ENCODE measurements around the gene PRLR. TPM values are rescaled to one million over a fixed set of nuclear protein-coding genes. Genes with fewer than 3 reads are reported as not detected.

PRLR gene
- total RNA-seq, 2 donors from 2014 or later, result 1.1 to 7.1 TPM

GRCh38 chr5:35004771-35005170 lies 225.5 kb downstream of the PRLR start:
- Histone ChIP-seq H3K4me1 (replicated peaks) (no peaks in the 10 kb centered on the region), H3K27ac (no peak overlapping the region), H3K36me3 (no peaks in the 10 kb centered on the region), H3K4me3 (no peak overlapping the region), H3K9me3 (no peaks in the 10 kb centered on the region), H3K27me3 (replicated peaks; ENCODE audit: insufficient read depth) (no peaks in the 10 kb centered on the region)
- DNase-seq (ENCODE audit: low spot score), result no peak
- WGBS, result 96% methylated on average over 1 of the region's 1 CpG
- TF ChIP-seq POLR2AphosphoS5 (IDR thresholded peaks at IDR 0.05) (no peak), POLR2A (IDR thresholded peaks at IDR 0.05) (no peak), CTCF (IDR thresholded peaks at IDR 0.05) (no peak)
- intact Hi-C loops (cut with DNase I), result no loop called here

GRCh38 chr5:35004200-35004599 lies 226.1 kb downstream of the PRLR start:
- no peaks in the 10 kb centered on the region for H3K27me3 ChIP-seq (replicated peaks; ENCODE audit: insufficient read depth)
- no peaks in the 10 kb centered on the region for H3K9me3 ChIP-seq
- WGBS, result 67% methylated on average over 5 of the region's 5 CpGs
- H3K27ac ChIP-seq, result no peak overlapping the region
- no peaks in the 10 kb centered on the region for H3K36me3 ChIP-seq
- H3K4me3 ChIP-seq, result no peak overlapping the region
- TF ChIP-seq POLR2A (IDR thresholded peaks at IDR 0.05), result no peak
- TF ChIP-seq CTCF (IDR thresholded peaks at IDR 0.05), result no peak
- no peak for TF ChIP-seq POLR2AphosphoS5 (IDR thresholded peaks at IDR 0.05)
- H3K4me1 ChIP-seq (replicated peaks), result no peaks in the 10 kb centered on the region
- DNase-seq (ENCODE audit: low spot score), result no peak
- intact Hi-C loops (cut with DNase I), result no loop called here

GRCh38 chr5:35003018-35003957 lies 227.0 kb downstream of the PRLR start:
- H3K9me3 ChIP-seq, result no peaks in the 10 kb centered on the region
- H3K36me3 ChIP-seq, result no peaks in the 10 kb centered on the region
- intact Hi-C loops (cut with DNase I), result no loop called here
- DNase-seq (ENCODE audit: low spot score), result peak; percentile 9
- no peaks in the 10 kb centered on the region for H3K4me1 ChIP-seq (replicated peaks)
- 44% methylated on average over 18 of the region's 18 CpGs for WGBS
- TF ChIP-seq POLR2AphosphoS5 (IDR thresholded peaks at IDR 0.05) (no peak), CTCF (IDR thresholded peaks at IDR 0.05) (peak; percentile 33 to 65 (median 57))
- no peak overlapping the region for H3K27ac ChIP-seq
- H3K27me3 ChIP-seq (replicated peaks; ENCODE audit: insufficient read depth), result no peaks in the 10 kb centered on the region
- no peak overlapping the region for H3K4me3 ChIP-seq

- no peaks in the 10 kb centered on the region for H3K27me3 ChIP-seq (replicated peaks; ENCODE audit: insufficient read depth)
- no peak for DNase-seq (ENCODE audit: low spot score)
- H3K9me3 ChIP-seq, result no peaks in the 10 kb centered on the region
- no peaks in the 10 kb centered on the region for H3K4me1 ChIP-seq (replicated peaks)
- H3K36me3 ChIP-seq, result no peaks in the 10 kb centered on the region
- no peak overlapping the region for H3K27ac ChIP-seq
- 94% methylated on average over 6 of the region's 6 CpGs for WGBS
- TF ChIP-seq POLR2A (IDR thresholded peaks at IDR 0.05) (no peak), CTCF (IDR thresholded peaks at IDR 0.05) (no peak), POLR2AphosphoS5 (IDR thresholded peaks at IDR 0.05) (no peak)
- no peak overlapping the region for H3K4me3 ChIP-seq
- intact Hi-C loops (cut with DNase I), result no loop called here
These were observed 227.8 kb downstream of the PRLR start for GRCh38 chr5:35002459-35002858.

GRCh38 chr5:35001842-35002241 lies 228.4 kb downstream of the PRLR start:
- WGBS, result 64% methylated on average over 3 of the region's 3 CpGs
- intact Hi-C loops (cut with DNase I), result no loop called here
- H3K27ac ChIP-seq, result no peak overlapping the region

More at GRCh38 chr5:35001842-35002241, 228.4 kb downstream of the PRLR start:
- Histone ChIP-seq H3K27me3 (replicated peaks; ENCODE audit: insufficient read depth) (no peaks in the 10 kb centered on the region), H3K36me3 (no peaks in the 10 kb centered on the region), H3K4me3 (no peak overlapping the region), H3K9me3 (no peaks in the 10 kb centered on the region), H3K4me1 (replicated peaks) (no peaks in the 10 kb centered on the region)
- no peak for TF ChIP-seq POLR2AphosphoS5 (IDR thresholded peaks at IDR 0.05)
- no peak for TF ChIP-seq CTCF (IDR thresholded peaks at IDR 0.05)
- TF ChIP-seq POLR2A (IDR thresholded peaks at IDR 0.05), result no peak
- no peak for DNase-seq (ENCODE audit: low spot score)

All from prostate gland (tissue), 2 donors.